ENCODE measurements around the gene METTL26.

- no peak for TF ChIP-seq SETDB1 (IDR thresholded peaks at IDR 0.05; ENCODE audit: low read length)
- no peak for TF ChIP-seq CTCF (IDR thresholded peaks at IDR 0.05 in 2 of 3, conservative IDR thresholded peaks at IDR 0.05 in 1 of 3; ENCODE audit: insufficient read depth in 2 of 3, low read depth in 1 of 3, low read length in 3 of 3)
- no peak for TF ChIP-seq ZKSCAN8 (CRISPR knock-in tag; IDR thresholded peaks at IDR 0.05)
- peak; percentile 11; the same call in 1 of the 2 replicates for TF ChIP-seq FOSL1 (tag; conservative IDR thresholded peaks at IDR 0.05)
- no peak for TF ChIP-seq SAP30 (IDR thresholded peaks at IDR 0.05; ENCODE audit: borderline replicate concordance, insufficient read depth, low read depth, low read length, poor library complexity, severe bottlenecking)
- no peak for TF ChIP-seq EZH2 (IDR thresholded peaks at IDR 0.05; ENCODE audit: borderline replicate concordance, low read depth, low read length)
- TF ChIP-seq ZNF224 (CRISPR knock-in tag; IDR thresholded peaks at IDR 0.05), result no peak
These were observed 47.5 kb downstream of the METTL26 start for GRCh38 chr16:588639-588888.
